Chondrocyte (in vitro differentiated cells): Measurements from ENCODE around the gene ZNF831. TPM values are rescaled to one million over a fixed set of nuclear protein-coding genes. Genes with fewer than 3 reads are reported as not detected.
A peak's percentile ranks its signal among the peaks of the same experiment; 100 is the strongest.

Experiments
- DNase-seq: peaks from one replicate; pipeline ENCODE4 v3.0.0; 2021; ENCODE audit warnings: mixed read lengths, low spot score
- H3K27ac Mint-ChIP-seq: one replicate; pipeline ENCODE4 v1.8.0; 2021; ENCODE audit warnings: mild to moderate bottlenecking, moderate library complexity, mixed read lengths; ENCODE audit not compliant: unreplicated experiment
- H3K27me3 Mint-ChIP-seq: 2 replicates; pipeline ENCODE4 v1.8.0; 2021; ENCODE audit warnings: low read depth, mixed read lengths
- H3K36me3 Mint-ChIP-seq: 2 replicates; pipeline ENCODE4 v1.8.0; 2021; ENCODE audit warnings: low read depth, mixed read lengths
- H3K4me1 Mint-ChIP-seq: 2 replicates; pipeline ENCODE4 v1.8.0; 2021; ENCODE audit warnings: low read depth, mild to moderate bottlenecking, mixed read lengths
- H3K4me3 Mint-ChIP-seq: one replicate; pipeline ENCODE4 v1.8.0; 2021; ENCODE audit warnings: mild to moderate bottlenecking, moderate library complexity, mixed read lengths; ENCODE audit not compliant: unreplicated experiment
- H3K9me3 Mint-ChIP-seq: 2 replicates; pipeline ENCODE4 v1.8.0; 2021; ENCODE audit warnings: low read depth, mixed read lengths
- CTCF ChIP-seq: fragments of 200-600 bp; sonication (generic); IDR thresholded peaks from 2 replicates; pipeline ENCODE4 v1.5.0; 2021; ENCODE audit warnings: antibody characterized with exemption, mild to moderate bottlenecking, moderate library complexity
- total RNA-seq: library from RNA; stranded (reverse); gene quantifications from 3 replicates; pipeline ENCODE4 v1.2.1, GENCODE V29; 2021

Gene ZNF831
- total RNA-seq, 1 donor from 2014 or later: not detected

DNA sequence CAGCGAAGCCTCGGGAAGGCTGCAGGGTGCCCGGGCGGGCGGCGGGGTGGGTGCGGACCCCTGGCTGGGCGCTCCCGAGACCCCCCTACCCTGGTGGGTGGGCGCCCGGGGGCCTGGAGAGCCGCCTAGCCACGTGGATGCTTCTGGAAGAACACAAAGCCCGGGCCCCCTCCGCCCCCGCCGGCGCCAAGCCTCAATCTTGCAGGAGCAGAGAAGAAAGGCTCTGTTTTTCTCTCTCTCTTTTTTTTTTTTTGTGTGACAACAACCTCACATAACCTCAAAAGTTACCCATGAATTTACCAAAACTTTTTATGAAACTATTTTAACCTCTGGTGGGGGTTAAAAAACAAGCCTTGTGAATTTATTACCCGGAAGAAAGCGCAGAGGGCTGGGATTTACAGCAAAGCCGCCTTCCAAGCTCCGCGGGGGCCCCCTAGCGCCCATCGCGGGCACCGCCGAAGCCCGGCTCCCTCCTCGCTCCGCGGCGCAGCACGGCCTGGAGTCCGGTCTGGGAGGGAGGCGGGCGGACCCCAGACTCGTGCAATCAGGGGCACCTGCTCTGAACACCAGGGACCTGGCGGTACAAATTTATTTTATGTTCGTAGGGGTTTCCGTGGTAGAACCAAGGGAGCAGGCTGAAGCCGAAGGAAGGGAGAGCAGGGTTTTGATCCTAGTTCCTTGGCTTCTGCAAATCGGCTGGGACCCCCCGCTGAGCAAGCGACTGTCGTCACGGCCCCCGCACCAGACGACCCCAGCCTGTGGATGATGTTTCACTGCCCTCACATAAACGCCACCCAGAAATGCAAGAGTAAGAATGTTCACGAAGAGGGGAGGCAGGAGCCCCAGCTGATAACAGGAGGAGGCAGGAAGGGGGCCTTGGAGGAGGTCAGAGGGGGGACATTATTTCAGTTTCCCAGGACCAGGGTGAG, 58.9 kb downstream of the ZNF831 start:
- H3K27me3 Mint-ChIP-seq: peaks cover 31% of the 10 kb centered on the region
- DNase-seq: peak; percentile 94
- H3K4me1 Mint-ChIP-seq: peaks cover 23% of the 10 kb centered on the region
- H3K4me3 Mint-ChIP-seq: peak overlapping the region; percentile 72
- H3K9me3 Mint-ChIP-seq: no peaks in the 10 kb centered on the region
- no peaks in the 10 kb centered on the region for H3K36me3 Mint-ChIP-seq
- H3K27ac Mint-ChIP-seq: no peak overlapping the region
- TF ChIP-seq CTCF: peak; percentile 99

DNA sequence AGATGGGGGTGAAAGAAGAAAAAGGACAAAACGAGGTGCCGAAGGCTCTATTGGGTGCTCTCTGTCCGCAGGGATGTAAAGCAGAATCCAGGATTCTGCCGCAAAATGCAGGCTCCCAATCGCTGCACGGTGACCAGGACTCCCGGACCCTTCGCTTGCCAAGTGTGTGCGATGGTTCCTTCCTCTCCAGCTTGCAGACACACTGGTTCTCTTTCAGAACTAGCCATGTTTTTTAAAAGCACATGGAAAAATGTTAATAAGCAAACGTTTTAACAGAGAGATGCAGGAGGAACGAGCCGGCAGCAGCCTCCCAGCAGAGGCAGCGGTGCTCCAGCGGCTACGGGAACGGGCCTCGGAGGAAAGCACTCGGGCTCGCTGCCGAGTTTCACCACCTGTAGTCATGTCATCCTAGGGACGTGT, 59.6 kb downstream of the ZNF831 start:
- Mint-ChIP-seq H3K36me3 (no peaks in the 10 kb centered on the region), H3K27me3 (peaks cover 31% of the 10 kb centered on the region), H3K4me3 (peak overlapping the region; percentile 72), H3K27ac (no peak overlapping the region), H3K4me1 (peaks cover 23% of the 10 kb centered on the region), H3K9me3 (no peaks in the 10 kb centered on the region)
- no peak for TF ChIP-seq CTCF
- no peak for DNase-seq

GRCh38 chr20:59223750-59224149, 60.1 kb downstream of the ZNF831 start:
- no peak for TF ChIP-seq CTCF
- no peak overlapping the region for H3K4me3 Mint-ChIP-seq
- peaks cover 23% of the 10 kb centered on the region for H3K4me1 Mint-ChIP-seq
- DNase-seq: no peak
- H3K27me3 Mint-ChIP-seq: peaks cover 31% of the 10 kb centered on the region
- H3K36me3 Mint-ChIP-seq: no peaks in the 10 kb centered on the region
- peaks cover under 1% of the 10 kb centered on the region for H3K9me3 Mint-ChIP-seq
- no peak overlapping the region for H3K27ac Mint-ChIP-seq

DNA sequence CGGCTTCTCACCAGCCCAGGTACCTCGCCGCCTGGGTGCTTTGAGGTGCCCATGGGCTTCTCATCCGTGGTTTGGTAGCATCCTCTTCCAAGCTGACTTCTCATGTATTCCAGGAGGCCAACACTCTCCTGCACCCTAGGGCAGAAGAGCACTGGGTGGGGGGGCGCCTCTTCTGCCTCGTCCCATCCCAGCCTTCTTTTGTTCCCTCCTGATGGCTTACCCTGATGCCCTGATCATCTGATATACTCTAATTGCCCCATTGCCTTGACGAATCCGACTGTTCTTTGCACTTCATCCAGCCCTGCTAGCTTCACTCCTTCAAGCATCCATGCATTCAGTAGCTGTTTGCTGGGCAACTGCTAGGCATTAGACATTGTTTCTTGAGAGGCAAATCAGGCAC, 60.6 kb downstream of the ZNF831 start:
- Mint-ChIP-seq H3K27ac (no peak overlapping the region), H3K27me3 (peaks cover 31% of the 10 kb centered on the region), H3K36me3 (no peaks in the 10 kb centered on the region), H3K4me1 (peaks cover 23% of the 10 kb centered on the region), H3K9me3 (peaks cover 5% of the 10 kb centered on the region), H3K4me3 (no peak overlapping the region)
- DNase-seq: no peak
- no peak for TF ChIP-seq CTCF

GRCh38 chr20:59230385-59230784, 66.8 kb downstream of the ZNF831 start:
- H3K27ac Mint-ChIP-seq: no peak overlapping the region
- peaks cover 36% of the 10 kb centered on the region for H3K27me3 Mint-ChIP-seq
- DNase-seq: no peak
- H3K4me1 Mint-ChIP-seq: no peaks in the 10 kb centered on the region
- H3K4me3 Mint-ChIP-seq: no peak overlapping the region
- H3K9me3 Mint-ChIP-seq: peaks cover 5% of the 10 kb centered on the region
- H3K36me3 Mint-ChIP-seq: no peaks in the 10 kb centered on the region
- TF ChIP-seq CTCF: no peak
